Measurements from ENCODE around the gene EAF1.

- TF ChIP-seq EZH2 (IDR thresholded peaks at IDR 0.05; ENCODE audit: borderline replicate concordance, insufficient read depth, low read length, poor library complexity, severe bottlenecking) (no peak), CTCF (IDR thresholded peaks at IDR 0.05; ENCODE audit: poor library complexity, severe bottlenecking) (no peak), REST (IDR thresholded peaks at IDR 0.05; ENCODE audit: borderline replicate concordance) (no peak), MXI1 (conservative IDR thresholded peaks at IDR 0.05; ENCODE audit: poor library complexity, severe bottlenecking) (no peak), RAD21 (conservative IDR thresholded peaks at IDR 0.05) (no peak), POLR2AphosphoS5 (IDR thresholded peaks at IDR 0.05) (no peak), EP300 (conservative IDR thresholded peaks at IDR 0.05; ENCODE audit: poor library complexity, severe bottlenecking) (no peak), SMC3 (conservative IDR thresholded peaks at IDR 0.05; ENCODE audit: poor library complexity) (no peak), TAF1 (IDR thresholded peaks at IDR 0.05; ENCODE audit: low read depth) (no peak)
These were observed 8.8 kb downstream of the EAF1 start for GRCh38 chr3:15436246-15436645.
